Sciatic nerve (tissue), 2 donors: ENCODE data around the gene HIP1. TPM values are rescaled to one million over a fixed set of nuclear protein-coding genes. Genes with fewer than 3 reads are reported as not detected.
"Not testable (repeated sequence)": the region's sequence is repeated elsewhere in the genome, so short reads cannot be mapped to it uniquely, and the experiment has no call there.

Source experiments
- ATAC-seq: fragments of 200-7000 bp; cut with Tn5 transposase; one replicate; pipeline ENCODE4 v1.9.1; 2020; ENCODE audit warnings: mild to moderate bottlenecking, moderate library complexity
- DNase-seq: peaks from one replicate; pipeline ENCODE4 v3.0.0-alpha.2; 2020; ENCODE audit warnings: low spot score
- intact Hi-C: fragments of 100-400 bp; cut with DNase I; formaldehyde crosslinking; loops from one replicate; pipeline ENCODE4 v1.14.2; 2022
- total RNA-seq: library from RNA; stranded (reverse); fragmentation: NEBNext Ultra II Directional; extraction: Animal tissue kit (Norgen Biotek cat#: 25700); gene quantifications from one replicate; pipeline ENCODE4 v1.2.1, GENCODE V29; 2021
- donor health status: DM: no; HTN: no; CAD: no.
- donor health status: DM: no; HTN: no; CAD: no.

The HIP1 gene
- total RNA-seq, 1 donor from 2014 or later, result 65.3 TPM

DNA sequence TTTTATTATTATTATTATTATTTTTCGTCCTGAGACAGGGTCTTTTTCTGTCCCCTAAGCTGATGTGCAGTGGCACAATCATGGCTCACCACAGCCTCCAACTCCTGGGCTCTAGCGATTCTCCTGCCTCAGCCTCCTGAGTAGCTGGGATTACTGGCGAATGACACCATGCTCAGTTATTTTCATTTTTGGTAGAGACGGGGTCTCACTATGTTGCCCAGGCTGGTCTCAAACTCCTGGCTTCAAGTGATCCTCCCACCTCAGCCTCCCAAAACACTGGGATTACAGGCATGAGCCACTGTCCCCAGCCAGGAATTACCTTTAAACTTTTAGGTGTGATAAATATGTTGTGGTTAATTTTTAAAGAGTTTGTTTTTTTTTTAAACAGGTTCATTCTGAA is 138.0 kb downstream of the HIP1 start:
- ATAC-seq, DNase-seq, intact Hi-C loops: not testable (repeated sequence)

DNA sequence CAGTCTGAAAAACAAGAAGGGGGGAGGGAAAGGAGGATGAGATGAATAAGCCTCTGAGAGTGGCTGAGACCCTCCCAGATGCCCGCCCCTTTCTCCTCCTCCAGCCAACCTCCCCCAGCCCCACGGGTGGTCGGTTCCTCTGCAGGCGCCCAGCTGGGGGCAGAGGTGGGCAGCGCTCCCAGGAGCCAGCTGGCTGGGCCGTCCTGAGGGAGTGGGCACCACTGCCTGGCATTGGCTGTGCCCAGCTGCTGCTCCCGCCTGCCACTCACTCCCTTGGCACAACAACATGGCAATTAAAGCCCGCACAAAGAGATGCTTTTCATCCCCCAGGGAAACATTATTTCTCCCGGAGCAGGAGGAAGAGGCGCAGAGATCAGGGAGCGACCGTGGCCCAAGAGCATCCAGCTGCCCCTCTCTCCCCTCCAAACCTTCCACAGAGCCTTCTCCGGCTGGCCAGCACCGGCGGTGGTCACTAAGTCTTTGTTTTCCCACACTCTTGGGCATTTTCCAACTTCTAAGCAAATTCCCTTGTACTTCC is 139.4 kb downstream of the HIP1 start:
- ATAC-seq (peak; percentile 81), DNase-seq (peak; percentile 71)
- intact Hi-C loops, result no loop called here

DNA sequence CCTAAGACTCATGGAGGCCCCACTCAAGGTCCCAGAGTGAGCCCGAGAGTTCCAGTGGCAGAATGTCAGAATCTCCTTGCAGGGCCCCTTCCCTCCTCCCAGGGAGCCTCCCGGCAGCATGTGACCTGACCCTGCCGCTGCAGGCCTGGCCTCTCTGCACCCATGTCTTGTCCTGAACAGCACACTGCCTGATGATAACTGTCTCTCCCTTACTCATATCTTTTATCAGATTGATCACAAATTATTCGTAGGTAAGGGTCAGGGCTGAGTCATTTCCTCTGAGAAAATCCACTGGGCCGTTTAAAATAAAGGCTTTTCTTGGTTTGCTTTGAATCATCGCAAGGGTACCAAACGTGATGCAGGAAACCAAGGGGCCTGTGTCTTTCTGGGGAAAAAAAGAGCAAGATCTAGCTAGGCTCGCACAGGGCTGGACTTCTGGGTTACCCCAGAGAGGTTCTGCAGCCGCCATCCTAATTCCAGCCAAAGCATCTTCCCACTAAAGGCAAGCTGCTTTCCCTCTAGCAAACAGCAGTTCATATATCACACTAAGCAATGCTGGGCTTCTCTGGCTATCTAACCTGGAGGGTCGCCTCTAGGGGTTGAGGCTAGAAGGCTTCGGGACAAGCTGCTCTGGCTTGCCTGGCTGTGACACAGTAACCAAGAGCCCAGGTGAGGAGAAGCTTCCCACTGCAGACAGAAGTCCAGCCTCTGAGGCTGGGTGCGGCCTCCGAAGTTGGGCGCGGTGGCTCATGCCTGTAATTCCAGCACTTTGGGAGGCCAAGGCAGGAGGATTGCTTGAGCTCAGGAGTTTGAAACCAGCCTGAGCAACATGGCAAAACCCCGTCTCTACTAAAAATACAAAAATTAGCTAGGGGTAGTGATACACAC is 141.8 kb downstream of the HIP1 start:
- no peak for DNase-seq
- ATAC-seq, result no peak
- intact Hi-C loops, result no loop called here

DNA sequence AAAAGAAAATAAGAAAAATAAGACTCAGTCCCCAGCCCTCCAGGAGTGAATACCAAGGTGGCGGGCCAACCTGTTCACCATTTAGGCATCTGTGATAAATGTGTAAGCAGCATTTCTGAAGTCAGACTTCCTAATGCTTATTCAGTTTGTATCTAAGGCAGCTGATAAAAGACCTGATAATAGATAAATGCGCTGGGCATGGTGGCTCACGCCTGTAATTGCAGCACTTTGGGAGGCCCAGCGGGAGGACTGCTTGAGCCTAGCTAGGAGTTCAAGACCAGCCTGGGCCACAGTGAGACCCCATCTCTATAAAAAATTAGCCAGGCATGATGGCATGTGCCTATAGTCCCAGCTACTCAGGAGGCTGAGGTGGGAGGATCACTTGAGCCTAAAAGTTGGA is 143.0 kb downstream of the HIP1 start:
- DNase-seq (no peak), ATAC-seq (no peak)
- intact Hi-C loops, result no loop called here

DNA sequence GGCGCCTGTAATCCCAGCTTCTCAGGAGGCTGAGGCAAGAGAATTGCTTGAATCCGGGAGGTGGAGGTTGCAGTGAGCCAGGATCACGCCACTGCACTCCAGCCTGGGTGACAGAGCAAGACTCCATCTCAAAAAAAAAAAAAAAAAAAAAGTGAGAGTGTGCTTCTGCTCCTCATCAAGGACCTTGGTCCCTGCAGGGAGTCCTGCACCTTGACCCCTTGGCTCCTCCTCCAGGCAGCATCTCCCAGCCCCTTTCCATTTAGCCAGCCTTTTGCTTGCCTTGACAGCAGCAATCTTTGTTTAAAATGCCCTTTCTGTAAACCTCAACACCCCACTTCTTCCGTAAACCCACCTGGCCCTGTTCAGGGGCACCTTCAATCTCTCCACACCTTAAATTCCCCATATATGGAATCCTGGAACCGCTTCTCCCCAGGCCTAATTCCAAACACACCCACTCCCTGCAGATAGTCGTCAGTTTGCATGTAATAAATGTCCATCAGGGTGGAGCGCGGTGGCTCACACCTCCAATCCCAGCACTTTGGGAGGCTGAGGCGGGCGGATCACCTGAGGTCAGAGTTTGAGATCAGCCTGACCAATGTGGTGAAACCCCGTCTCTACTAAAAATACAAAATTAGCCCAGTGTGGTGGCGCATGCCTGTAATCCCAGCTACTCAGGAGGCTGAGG is 145.1 kb downstream of the HIP1 start:
- DNase-seq, intact Hi-C loops, ATAC-seq: not testable (repeated sequence)

DNA sequence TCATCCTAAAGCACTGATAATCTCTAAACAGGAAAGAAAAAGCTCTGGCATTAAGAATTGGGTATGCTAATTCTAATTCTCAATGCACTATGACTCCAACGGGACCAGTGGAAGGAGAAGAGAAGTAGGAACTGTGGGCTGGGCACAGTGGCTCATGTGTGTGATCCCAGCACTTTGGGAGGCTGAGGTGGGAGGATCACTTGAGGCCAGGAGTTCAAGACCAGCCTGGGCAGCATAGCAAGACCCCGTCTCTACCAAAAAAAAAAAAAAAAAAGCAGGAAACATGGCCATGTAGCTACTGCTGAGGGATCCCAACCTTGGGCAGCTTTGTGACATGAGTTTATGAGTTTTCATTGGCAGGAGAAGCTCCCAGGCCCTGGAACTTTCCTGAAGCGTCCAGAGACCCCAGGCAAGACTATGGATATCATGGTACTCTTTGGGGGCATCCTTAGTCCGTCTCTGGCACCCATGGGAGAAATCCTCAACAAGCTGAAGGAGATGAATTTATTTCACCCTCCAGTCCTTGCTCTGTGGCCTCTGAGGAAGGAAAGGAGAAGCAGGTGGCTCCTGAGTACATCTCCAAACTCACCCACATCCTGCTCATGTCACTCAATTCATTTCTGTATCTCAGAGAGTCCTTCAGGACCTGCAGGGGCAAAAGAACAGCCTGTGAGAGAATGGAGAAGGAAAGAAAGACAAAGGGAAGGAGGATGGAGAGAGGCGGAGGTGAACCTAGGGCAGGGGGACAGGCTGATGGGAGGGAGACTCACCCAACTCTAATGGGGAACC is 147.1 kb downstream of the HIP1 start:
- intact Hi-C loops, result no loop called here
- no peak for DNase-seq
- ATAC-seq, result no peak

DNA sequence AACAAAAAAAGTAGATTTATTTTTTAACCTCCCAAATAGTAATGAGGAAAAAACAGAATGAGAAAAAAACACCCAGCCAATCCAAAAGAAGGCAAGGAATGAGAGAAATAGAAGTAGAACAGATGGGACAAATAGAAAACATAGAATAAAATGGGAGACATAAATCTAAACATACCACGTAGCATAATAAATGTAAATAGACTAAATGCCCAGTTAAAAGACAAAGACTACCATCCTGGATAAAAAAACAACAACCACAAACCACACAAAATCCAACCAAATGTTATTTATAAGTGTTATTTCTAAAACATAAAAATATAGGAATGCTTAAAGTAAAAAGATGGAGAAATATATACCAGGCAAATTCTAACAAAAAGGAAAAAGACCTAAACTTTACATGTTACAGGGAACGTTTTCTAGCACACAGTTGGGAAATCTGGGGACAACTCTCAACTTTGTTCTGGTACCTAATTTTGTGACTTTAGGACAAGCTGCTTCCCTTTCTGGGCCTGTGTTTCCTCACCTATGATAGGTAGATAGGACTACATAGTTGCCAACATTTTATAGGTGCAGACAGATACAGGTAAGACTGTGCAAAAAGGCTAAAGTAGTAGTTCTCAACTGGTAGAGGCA is 148.3 kb downstream of the HIP1 start:
- intact Hi-C loops, result no loop called here
- no peak for DNase-seq
- no peak for ATAC-seq

DNA sequence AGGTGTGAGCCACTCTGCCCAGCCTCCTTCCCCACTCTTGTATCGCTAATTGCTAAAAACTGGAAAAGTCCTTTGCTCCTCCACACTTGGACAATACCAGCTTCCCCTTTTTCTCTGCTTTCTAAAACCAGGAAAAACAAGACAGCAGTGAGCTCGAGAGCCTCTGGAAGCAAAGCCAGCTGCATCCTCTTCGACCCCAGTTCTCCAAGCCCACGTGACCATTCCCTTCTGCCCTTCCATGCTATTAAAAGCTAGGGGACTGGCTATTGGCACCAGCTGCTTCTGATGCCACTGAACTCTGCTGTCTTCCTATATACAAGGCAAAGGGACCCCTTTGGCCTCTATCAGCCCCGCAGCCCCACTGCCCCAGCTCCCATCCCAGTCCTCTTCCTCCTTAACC is 154.4 kb downstream of the HIP1 start:
- DNase-seq, result no peak
- intact Hi-C loops, result loop anchor here (5.0 kb wide), 1 partner anchor 1823 kb away; no protein-coding TSS in a partner anchor
- ATAC-seq, result peak; percentile 18

DNA sequence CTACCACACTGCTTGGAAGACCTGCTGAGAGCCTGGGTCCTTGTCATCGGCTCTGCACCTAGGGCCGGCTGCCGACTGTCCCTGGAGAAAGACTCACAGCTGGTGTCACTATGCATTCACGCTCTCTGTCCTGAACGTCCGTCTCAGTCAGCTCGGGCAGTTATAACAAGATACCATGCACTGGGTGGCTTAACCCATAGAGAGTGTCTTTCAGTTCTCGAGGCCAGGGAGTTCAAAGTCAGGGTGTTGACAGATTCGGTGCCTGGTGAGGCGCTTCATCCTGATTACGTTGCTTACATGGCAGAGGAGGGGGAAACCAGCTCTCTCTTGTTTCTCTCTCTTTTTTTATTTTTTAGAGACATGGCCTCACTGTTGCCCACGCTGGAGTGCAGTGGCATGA is 155.5 kb downstream of the HIP1 start:
- intact Hi-C loops, result loop anchor here (5.0 kb wide), 1 partner anchor 1824 kb away; no protein-coding TSS in a partner anchor
- DNase-seq, result no peak
- ATAC-seq, result no peak

DNA sequence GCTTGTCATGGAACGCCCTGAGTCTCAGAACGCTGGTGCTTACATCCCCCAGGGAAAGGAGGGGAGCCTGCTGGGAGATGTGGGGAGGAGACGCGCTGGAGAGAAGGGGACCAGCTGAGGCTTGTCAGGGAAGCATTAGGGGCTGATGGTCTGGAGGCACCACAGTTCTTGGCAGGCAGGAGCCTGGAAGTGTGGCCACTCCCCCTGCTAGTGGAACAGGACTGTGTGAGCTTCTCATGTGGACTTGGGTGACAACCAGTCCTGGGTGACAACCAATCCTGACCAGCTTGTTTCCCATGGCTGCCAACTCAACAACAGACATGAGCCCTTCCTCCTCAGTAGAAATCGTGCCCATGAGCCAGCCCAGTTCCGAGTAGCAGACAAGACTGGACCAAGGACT is 158.8 kb downstream of the HIP1 start:
- ATAC-seq (no peak), DNase-seq (no peak)
- intact Hi-C loops, result loop anchor here (5.0 kb wide), 1 partner anchor 1827 kb away; no protein-coding TSS in a partner anchor

DNA sequence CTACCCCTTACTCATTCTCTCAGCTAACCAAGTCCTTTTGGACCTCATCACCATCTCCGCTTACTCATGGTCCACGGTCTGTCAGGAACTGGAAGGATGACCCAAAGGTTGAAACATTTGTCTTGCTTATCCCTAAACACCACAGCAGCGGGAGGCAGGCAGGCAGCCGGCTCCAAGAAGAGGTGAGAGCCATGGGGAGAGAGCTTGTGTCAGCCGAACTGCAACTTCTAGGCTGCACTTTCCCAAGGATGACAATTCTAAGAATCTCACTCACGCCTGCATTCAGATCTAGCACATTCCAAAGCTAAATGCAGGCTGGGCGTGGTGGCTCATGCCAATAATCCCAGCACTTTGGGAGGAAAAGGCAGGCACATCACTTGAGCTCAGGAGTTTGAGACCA is 160.7 kb downstream of the HIP1 start:
- ATAC-seq, result no peak
- intact Hi-C loops, result no loop called here
- no peak for DNase-seq

DNA sequence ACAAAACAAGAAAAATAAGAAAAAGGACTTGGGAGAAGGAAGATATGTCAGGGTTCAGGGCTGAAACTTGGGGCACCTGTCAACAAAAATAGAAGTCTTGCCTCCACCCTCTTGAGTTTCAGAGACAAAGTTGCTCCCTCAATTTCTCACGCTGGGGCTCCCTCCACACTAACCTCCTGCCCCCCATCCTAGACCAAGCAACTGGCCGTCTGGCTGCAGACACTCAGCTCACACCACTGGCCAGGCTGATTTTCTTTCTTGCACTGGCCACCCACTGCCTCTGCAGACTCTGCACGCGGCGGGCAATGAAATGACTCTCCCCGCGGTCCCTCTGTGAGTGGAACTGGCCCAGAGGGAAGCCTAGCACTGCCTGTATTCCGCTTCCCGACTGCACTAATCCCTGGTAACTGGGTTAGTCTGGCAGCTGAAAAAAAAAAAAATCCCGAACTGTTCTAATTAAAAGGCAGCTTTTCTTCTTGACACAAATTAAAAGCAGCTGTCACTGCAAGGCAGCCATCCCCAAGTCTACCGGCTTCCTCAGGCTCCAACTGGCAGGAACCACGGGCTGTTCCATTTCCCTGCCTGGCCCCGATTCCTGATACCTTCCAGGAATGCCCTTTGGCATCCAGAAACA is 163.1 kb downstream of the HIP1 start:
- ATAC-seq (peak; percentile 26), DNase-seq (no peak)
- intact Hi-C loops, result no loop called here

DNA sequence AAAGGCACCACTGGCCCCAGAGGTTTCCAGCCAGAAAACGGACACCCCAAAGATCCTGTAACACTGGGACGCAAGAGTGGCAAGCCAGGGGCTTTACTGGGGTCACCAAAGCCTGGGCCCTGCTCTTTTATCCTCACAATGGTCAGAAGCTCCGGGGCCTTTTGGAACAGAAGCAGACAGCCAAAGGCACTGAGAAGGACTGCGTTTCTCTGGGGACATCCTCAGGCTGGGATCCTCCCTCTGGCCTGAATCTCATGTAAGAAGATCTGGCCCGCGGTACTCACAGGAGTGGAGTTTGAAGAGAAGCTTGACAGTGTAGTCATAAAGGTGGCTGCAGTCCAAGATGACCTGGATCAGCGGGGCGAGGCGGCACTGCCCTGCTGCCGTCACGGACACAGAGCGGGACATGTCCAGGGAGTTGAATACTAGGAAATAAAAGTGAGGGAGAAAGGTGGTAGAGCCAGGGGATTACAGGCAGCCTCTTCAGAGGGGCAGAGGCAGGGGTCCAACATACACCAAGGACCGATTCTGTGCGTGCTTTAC is 165.2 kb downstream of the HIP1 start:
- ATAC-seq, result no peak

DNA sequence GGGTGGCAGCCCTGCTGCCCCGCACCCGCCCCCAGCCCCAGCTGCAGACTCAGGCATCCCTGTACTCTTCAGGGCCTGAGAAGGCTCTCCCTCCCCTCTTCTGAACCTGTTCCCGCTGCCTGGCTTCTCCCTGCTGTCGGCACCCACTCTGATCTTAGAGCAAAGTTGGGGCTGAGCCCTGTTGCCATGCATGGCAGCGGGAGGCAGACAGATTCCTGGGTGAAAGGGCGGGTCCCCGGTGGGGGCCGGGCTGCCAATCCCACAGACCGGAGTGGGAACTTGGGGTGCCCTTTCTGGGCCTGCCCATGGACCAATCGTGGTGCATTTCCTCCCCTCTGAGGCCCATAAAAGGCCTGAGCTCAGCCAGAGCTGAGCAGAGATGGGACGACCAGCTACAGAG is 165.9 kb downstream of the HIP1 start:
- no peak for DNase-seq
- intact Hi-C loops, result no loop called here

More for the DNA sequence above, 165.2 kb downstream of the HIP1 start:
- intact Hi-C loops, result no loop called here
- no peak for DNase-seq

DNA sequence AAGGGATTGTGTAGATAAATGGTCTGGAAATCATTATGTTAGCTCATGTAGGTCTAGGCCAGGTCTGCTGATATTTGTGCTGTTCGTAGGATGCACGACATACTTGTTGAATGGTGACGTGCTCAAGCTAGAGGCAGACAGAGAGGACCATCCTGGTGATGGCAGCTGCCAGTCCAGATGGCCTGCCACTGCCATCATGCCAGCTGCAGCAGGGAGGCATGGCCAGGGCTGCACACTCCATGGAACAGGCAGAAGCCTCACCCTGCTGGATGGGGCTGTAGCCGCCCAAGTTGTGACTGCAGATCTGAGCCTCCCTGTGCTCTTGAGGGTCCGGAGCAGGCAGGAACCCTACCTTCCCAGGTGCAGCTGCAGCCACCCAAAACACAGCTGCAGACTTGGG is 166.3 kb downstream of the HIP1 start:
- ATAC-seq (no peak), DNase-seq (no peak)
- intact Hi-C loops, result no loop called here

More for the DNA sequence above, 165.9 kb downstream of the HIP1 start:
- ATAC-seq, result no peak

DNA sequence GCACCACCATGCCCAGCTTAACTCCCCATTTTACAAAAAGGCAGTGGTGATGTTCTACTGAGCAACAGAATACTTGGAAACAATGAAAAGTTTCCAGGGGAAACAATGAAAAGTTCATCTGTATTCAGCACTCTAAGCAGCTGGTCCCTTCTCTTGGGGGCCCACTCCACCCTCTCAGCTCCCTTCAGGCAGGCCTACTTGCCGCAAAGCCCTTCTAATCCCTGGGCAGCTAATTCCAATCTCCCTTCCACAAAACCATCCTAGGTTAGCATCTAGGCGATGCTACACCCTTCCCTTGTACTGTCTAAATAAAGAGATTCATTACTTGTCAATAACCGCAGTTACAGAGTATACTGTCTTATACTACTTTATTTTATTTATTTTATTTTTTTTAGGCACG is 167.5 kb downstream of the HIP1 start:
- no peak for DNase-seq
- intact Hi-C loops, result no loop called here
- ATAC-seq, result no peak

DNA sequence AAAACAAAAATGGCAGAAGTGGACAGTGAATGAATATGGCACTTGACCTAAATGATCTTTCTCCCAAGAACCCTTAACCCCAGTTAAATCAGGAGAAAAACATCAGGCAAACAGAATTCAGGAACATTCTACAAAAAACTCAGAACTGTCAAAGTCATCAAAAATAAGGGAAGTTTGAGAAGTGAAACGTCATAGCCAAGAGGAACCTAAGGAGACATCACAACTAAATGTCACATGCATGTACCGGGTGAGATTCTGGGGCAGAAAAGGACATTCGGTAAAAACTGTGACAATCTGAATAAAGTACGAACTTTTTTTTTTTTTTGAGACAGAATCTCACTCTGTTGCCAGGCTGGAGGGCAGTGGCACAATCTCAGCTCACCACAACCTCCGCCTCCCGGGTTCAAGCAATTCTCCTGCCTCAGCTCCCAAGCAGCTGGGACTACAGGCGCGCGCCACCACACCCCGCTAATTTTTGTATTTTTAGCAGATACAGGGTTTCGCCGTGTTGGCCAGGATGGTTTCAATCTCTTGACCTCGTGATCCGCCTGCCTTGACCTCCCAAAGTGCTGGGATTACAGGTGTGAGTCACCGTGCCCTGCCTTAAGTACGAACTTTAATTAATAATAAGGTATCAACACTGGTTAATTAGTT is 169.0 kb downstream of the HIP1 start:
- DNase-seq, intact Hi-C loops: not testable (repeated sequence)
- ATAC-seq, result peak; percentile 38
